Measurements from ENCODE around the gene MTHFD2. TPM values are rescaled to one million over a fixed set of nuclear protein-coding genes. Genes with fewer than 3 reads are reported as not detected.

Gene MTHFD2
- total and polyA plus RNA-seq, 2 donors (not counting 1 experiment from before 2014, with no cell fraction given), result 9.5 to 18.0 TPM

DNA sequence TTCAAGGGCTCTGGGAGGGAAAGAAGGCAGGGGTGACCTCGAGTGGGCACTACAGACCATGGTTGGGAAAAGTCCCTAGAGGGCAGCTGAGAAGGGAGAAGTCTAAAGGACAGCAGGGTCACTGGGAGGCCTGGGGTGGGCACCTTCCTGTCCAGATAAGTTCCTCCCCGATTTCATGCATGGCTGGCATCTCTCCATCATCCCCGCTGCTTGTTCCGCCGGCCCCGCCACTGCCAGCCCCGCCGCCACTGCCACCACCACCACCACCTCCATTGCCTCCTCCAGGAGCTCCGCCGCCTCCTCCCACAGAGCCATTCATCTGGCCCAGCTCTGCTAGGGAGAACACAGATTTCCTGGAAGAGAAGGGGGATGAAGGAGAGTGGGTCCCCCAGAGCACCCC lies 53.6 kb downstream of the MTHFD2 start:
- no peak overlapping the region for H3K4me2 ChIP-seq (replicated peaks; ENCODE audit: low read depth, low read length, poor library complexity, severe bottlenecking)
- no peak for DNase-seq
- H3K79me2 ChIP-seq (ENCODE audit: control insufficient read depth, insufficient read depth, low read length), result no peaks in the 10 kb centered on the region
- H3K4me1 ChIP-seq (ENCODE audit: control insufficient read depth in 2 of 2, insufficient read depth in 2 of 2, low read length in 2 of 2), result no peaks in the 10 kb centered on the region
- H3K36me3 ChIP-seq (replicated peaks in 1 of 2; ENCODE audit: control extremely low read depth in 1 of 2, control insufficient read depth in 1 of 2, extremely low read depth in 1 of 2, insufficient read depth in 2 of 2, low read length in 1 of 2), result no peaks in the 10 kb centered on the region
- ChIA-PET POLR2A (no interaction called here), CTCF (interaction anchor here (4.0 kb wide), 1 partner anchor 336 kb away, joined by 40 read pairs; no protein-coding TSS in a partner anchor)
- WGBS (ENCODE audit: insufficient coverage), result 79% methylated on average over 8 of the region's 10 CpGs
- intact Hi-C loops (cut with micrococcal nuclease), result loop anchor here (5.0 kb wide), 1 partner anchor 140 kb away; no protein-coding TSS in a partner anchor
- Mint-ChIP-seq H3K9me3 (ENCODE audit: insufficient read depth) (no peaks in the 10 kb centered on the region), H3K4me1 (peaks cover 6% of the 10 kb centered on the region), H3K27me3 (no peaks in the 10 kb centered on the region), H3K27ac (no peak overlapping the region), H3K4me3 (no peak overlapping the region)
- no peak overlapping the region for H3K9ac ChIP-seq (ENCODE audit: low read length)
- H3K27me3 ChIP-seq (replicated peaks in 1 of 4; ENCODE audit: control extremely low read depth in 1 of 4, control insufficient read depth in 3 of 4, insufficient read depth in 4 of 4, low read length in 3 of 4), result no peaks in the 10 kb centered on the region
- no peak overlapping the region for H2AFZ ChIP-seq (ENCODE audit: insufficient read depth, low read depth, low read length, poor library complexity, severe bottlenecking)
- no peaks in the 10 kb centered on the region for H3K9me3 ChIP-seq (ENCODE audit: control extremely low read depth in 1 of 3, control insufficient read depth in 2 of 3, insufficient read depth in 1 of 3, low read length in 2 of 3)
- no peak overlapping the region for H3K4me3 ChIP-seq (ENCODE audit: control extremely low read depth in 1 of 5, extremely low read depth in 1 of 5, insufficient read depth in 1 of 5, low read depth in 2 of 5, low read length in 4 of 5)
- TF ChIP-seq, protein P1, sequence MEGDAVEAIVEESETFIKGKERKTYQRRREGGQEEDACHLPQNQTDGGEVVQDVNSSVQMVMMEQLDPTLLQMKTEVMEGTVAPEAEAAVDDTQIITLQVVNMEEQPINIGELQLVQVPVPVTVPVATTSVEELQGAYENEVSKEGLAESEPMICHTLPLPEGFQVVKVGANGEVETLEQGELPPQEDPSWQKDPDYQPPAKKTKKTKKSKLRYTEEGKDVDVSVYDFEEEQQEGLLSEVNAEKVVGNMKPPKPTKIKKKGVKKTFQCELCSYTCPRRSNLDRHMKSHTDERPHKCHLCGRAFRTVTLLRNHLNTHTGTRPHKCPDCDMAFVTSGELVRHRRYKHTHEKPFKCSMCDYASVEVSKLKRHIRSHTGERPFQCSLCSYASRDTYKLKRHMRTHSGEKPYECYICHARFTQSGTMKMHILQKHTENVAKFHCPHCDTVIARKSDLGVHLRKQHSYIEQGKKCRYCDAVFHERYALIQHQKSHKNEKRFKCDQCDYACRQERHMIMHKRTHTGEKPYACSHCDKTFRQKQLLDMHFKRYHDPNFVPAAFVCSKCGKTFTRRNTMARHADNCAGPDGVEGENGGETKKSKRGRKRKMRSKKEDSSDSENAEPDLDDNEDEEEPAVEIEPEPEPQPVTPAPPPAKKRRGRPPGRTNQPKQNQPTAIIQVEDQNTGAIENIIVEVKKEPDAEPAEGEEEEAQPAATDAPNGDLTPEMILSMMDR (IDR thresholded peaks at IDR 0.05), result no peak
- TF ChIP-seq EZH2 (IDR thresholded peaks at IDR 0.05; ENCODE audit: borderline replicate concordance, insufficient read depth, low read depth, low read length, poor library complexity, severe bottlenecking), result no peak
- ATAC-seq (ENCODE audit: low read depth), result no peak
- no peaks in the 10 kb centered on the region for H4K20me1 ChIP-seq (ENCODE audit: control insufficient read depth, insufficient read depth, low read length, poor library complexity, severe bottlenecking)
- H3K27ac ChIP-seq (ENCODE audit: low read length in 2 of 2), result no peak overlapping the region

DNA sequence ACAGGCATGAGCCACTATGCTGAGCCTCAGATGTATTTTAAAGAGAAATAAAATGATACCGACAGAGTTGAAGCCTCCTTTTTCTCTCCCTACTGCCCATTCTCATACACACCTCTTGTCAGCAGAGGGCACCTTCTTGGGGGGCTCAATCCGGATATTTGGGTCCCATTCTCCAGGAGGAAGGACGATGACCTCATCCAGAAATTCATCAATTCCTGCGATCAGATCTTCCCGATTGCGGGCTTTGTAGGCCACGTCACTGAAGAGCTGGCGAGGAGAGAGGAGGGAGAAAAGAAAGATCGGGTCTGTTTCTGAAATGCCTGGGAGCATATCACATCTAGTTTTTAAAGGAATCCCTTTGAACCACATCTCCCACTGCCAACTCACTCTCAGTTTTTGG lies 54.4 kb downstream of the MTHFD2 start:
- Mint-ChIP-seq H3K27me3 (no peaks in the 10 kb centered on the region), H3K27ac (no peak overlapping the region), H3K9me3 (ENCODE audit: insufficient read depth) (no peaks in the 10 kb centered on the region), H3K4me3 (no peak overlapping the region), H3K4me1 (peaks cover 6% of the 10 kb centered on the region)
- ChIA-PET CTCF (interaction anchor here (2.2 kb wide), 1 partner anchor 83 kb away, joined by 9 read pairs; no protein-coding TSS in a partner anchor), POLR2A (no interaction called here)
- Histone ChIP-seq H3K4me2 (replicated peaks; ENCODE audit: low read depth, low read length, poor library complexity, severe bottlenecking) (no peak overlapping the region), H4K20me1 (ENCODE audit: control insufficient read depth, insufficient read depth, low read length, poor library complexity, severe bottlenecking) (no peaks in the 10 kb centered on the region), H3K79me2 (ENCODE audit: control insufficient read depth, insufficient read depth, low read length) (no peaks in the 10 kb centered on the region), H3K9ac (ENCODE audit: low read length) (no peak overlapping the region), H3K27me3 (replicated peaks in 1 of 4; ENCODE audit: control extremely low read depth in 1 of 4, control insufficient read depth in 3 of 4, insufficient read depth in 4 of 4, low read length in 3 of 4) (no peaks in the 10 kb centered on the region), H3K4me3 (ENCODE audit: control extremely low read depth in 1 of 5, extremely low read depth in 1 of 5, insufficient read depth in 1 of 5, low read depth in 2 of 5, low read length in 4 of 5) (no peak overlapping the region), H3K27ac (ENCODE audit: low read length in 2 of 2) (no peak overlapping the region), H3K36me3 (replicated peaks in 1 of 2; ENCODE audit: control extremely low read depth in 1 of 2, control insufficient read depth in 1 of 2, extremely low read depth in 1 of 2, insufficient read depth in 2 of 2, low read length in 1 of 2) (no peaks in the 10 kb centered on the region), H3K9me3 (ENCODE audit: control extremely low read depth in 1 of 3, control insufficient read depth in 2 of 3, insufficient read depth in 1 of 3, low read length in 2 of 3) (no peaks in the 10 kb centered on the region), H3K4me1 (ENCODE audit: control insufficient read depth in 2 of 2, insufficient read depth in 2 of 2, low read length in 2 of 2) (no peaks in the 10 kb centered on the region), H2AFZ (ENCODE audit: insufficient read depth, low read depth, low read length, poor library complexity, severe bottlenecking) (no peak overlapping the region)
- DNase-seq (no peak), ATAC-seq (ENCODE audit: low read depth) (no peak)
- intact Hi-C loops (cut with micrococcal nuclease), result loop anchor here (5.0 kb wide), 1 partner anchor 139 kb away; no protein-coding TSS in a partner anchor
- TF ChIP-seq, protein P1 (IDR thresholded peaks at IDR 0.05), result no peak
- no peak for TF ChIP-seq EZH2 (IDR thresholded peaks at IDR 0.05; ENCODE audit: borderline replicate concordance, insufficient read depth, low read depth, low read length, poor library complexity, severe bottlenecking)
- 90% methylated on average over 2 of the region's 9 CpGs for WGBS (ENCODE audit: insufficient coverage)
